H1 (cell line): ENCODE data around the gene GPA33. TPM values are rescaled to one million over a fixed set of nuclear protein-coding genes. Genes with fewer than 3 reads are reported as not detected.

Experiments used
- CTCF ChIA-PET: fragments of 300-600 bp; sonication (Branson Sonifier 250); formaldehyde crosslinking; loops from one replicate; lab custom pipeline; 2021; ENCODE audit not compliant: partially characterized antibody; lab: Charles Lee
- POLR2A ChIA-PET: fragments of 300-600 bp; sonication (Branson Sonifier 250); formaldehyde crosslinking; loops from one replicate; lab custom pipeline; 2021; ENCODE audit warnings: inconsistent platforms; ENCODE audit not compliant: partially characterized antibody; lab: Charles Lee
- DNase-seq, 2 experiments: peaks; one replicate each; pipeline versions ENCODE4 v3.0.0 to v3.0.0-alpha.2; 2010 to 2022; ENCODE audit warnings: low spot score in 2 of 2, low read depth in 1 of 2, mixed read lengths in 1 of 2
- FAIRE-seq: peaks from 2 replicates; lab custom pipeline; 2011; peaks lifted over from hg19 to GRCh38; lab: Jason Lieb, UNC
- H2AFZ ChIP-seq: 2 replicates; pipeline ENCODE4 v1.8.1; 2012; ENCODE audit warnings: low read length, inconsistent platforms
- H2AK5ac ChIP-seq: 2 replicates; pipeline ENCODE4 v1.6.1; 2013; ENCODE audit warnings: low read depth, low read length
- H2BK120ac ChIP-seq: replicated peaks from 2 replicates; pipeline ENCODE3; 2013; ENCODE audit warnings: low read depth, low read length, inconsistent platforms
- H2BK12ac ChIP-seq: 2 replicates; pipeline ENCODE4 v1.6.1; 2013; ENCODE audit warnings: low read depth, low read length
- H2BK15ac ChIP-seq: 2 replicates; pipeline ENCODE4 v1.6.1; 2013; ENCODE audit warnings: low read length
- H2BK20ac ChIP-seq: 2 replicates; pipeline ENCODE4 v1.6.1; 2013; ENCODE audit warnings: low read length
- H2BK5ac ChIP-seq: 2 replicates; pipeline ENCODE4 v1.6.1; 2013; ENCODE audit warnings: low read depth, low read length
- H3K14ac ChIP-seq: 2 replicates; pipeline ENCODE4 v1.6.1; 2013; ENCODE audit warnings: inconsistent platforms; ENCODE audit not compliant: insufficient read length
- H3K18ac ChIP-seq: 2 replicates; pipeline ENCODE4 v1.6.1; 2013; ENCODE audit warnings: low read length; ENCODE audit errors: extremely low read depth
- H3K23ac ChIP-seq: 2 replicates; pipeline ENCODE4 v1.6.1; 2013; ENCODE audit warnings: inconsistent platforms; ENCODE audit not compliant: insufficient read length
- H3K23me2 ChIP-seq: 2 replicates; pipeline ENCODE4 v1.6.1; 2013; ENCODE audit warnings: low read depth, low read length
- H3K27ac ChIP-seq: 2 replicates; pipeline ENCODE4 v1.6.1; 2011; ENCODE audit warnings: low read depth, low read length, inconsistent platforms
- H3K27me3 ChIP-seq, 4 experiments: replicated peaks in 1 of 4; 1 replicate in 1 of 4; 2 replicates in 3 of 4; pipeline versions ENCODE4 v1.6.1 to v1.8.1; 2011 to 2013; ENCODE audit warnings: low read length in 3 of 4, mild to moderate bottlenecking in 3 of 4, inconsistent platforms in 2 of 4, mixed read lengths in 2 of 4, moderate library complexity in 1 of 4; ENCODE audit not compliant: control insufficient read depth in 3 of 4, insufficient read depth in 3 of 4; ENCODE audit errors: extremely low read depth in 1 of 4
- H3K36me3 ChIP-seq, 4 experiments: 2 replicates each; pipeline versions ENCODE4 v1.6.1 to v1.8.1; 2011 to 2013; ENCODE audit warnings: mild to moderate bottlenecking in 4 of 4, low read length in 3 of 4, moderate library complexity in 2 of 4, control low read depth in 1 of 4, inconsistent platforms in 1 of 4; ENCODE audit not compliant: insufficient read depth in 4 of 4, control insufficient read depth in 2 of 4
- H3K4ac ChIP-seq: replicated peaks from 2 replicates; pipeline ENCODE3; 2013; ENCODE audit warnings: low read length, low read depth, mixed read lengths, inconsistent platforms; ENCODE audit not compliant: insufficient read length
- H3K4me1 ChIP-seq, 4 experiments: replicated peaks in 1 of 4; 1 replicate in 1 of 4; 2 replicates in 3 of 4; pipeline versions ENCODE4 v1.6.1 to v1.8.1; 2011 to 2013; ENCODE audit warnings: low read length in 3 of 4, inconsistent platforms in 2 of 4, mixed read lengths in 1 of 4; ENCODE audit not compliant: insufficient read depth in 4 of 4, control insufficient read depth in 3 of 4
- H3K4me2 ChIP-seq, 2 experiments: 2 replicates each; pipeline versions ENCODE4 v1.6.1 to v1.8.1; 2011 to 2013; ENCODE audit warnings: low read depth in 2 of 2, low read length in 2 of 2, control low read depth in 1 of 2, inconsistent platforms in 1 of 2, mild to moderate bottlenecking in 1 of 2; ENCODE audit not compliant: insufficient read depth in 1 of 2
- H3K4me3 ChIP-seq, 4 experiments: fragments of 200-600, 300-600 bp in 1 of 4; sonication (generic), shearing (Covaris generic), sonication (Bioruptor Twin) in 1 of 4; 2 replicates each; pipeline versions ENCODE4 v1.5.1 to v1.8.1; 2011 to 2016; ENCODE audit warnings: low read length in 4 of 4, low read depth in 3 of 4, control low read depth in 2 of 4, inconsistent platforms in 2 of 4, mild to moderate bottlenecking in 2 of 4, mixed read lengths in 1 of 4, moderate library complexity in 1 of 4; ENCODE audit not compliant: insufficient read depth in 2 of 4; ENCODE audit errors: extremely low read depth in 1 of 4
- H3K56ac ChIP-seq: replicated peaks from 2 replicates; pipeline ENCODE3; 2013; ENCODE audit warnings: low read depth, mild to moderate bottlenecking, mixed read lengths, low read length, inconsistent platforms; ENCODE audit not compliant: insufficient read length
- H3K79me1 ChIP-seq: 2 replicates; pipeline ENCODE4 v1.6.1; 2013; ENCODE audit warnings: low read depth, low read length, control low read depth
- H3K79me2 ChIP-seq, 2 experiments: 2 replicates each; pipeline versions ENCODE4 v1.6.1 to v1.8.1; 2012 to 2013; ENCODE audit warnings: low read length in 2 of 2, mild to moderate bottlenecking in 2 of 2, inconsistent platforms in 1 of 2; ENCODE audit not compliant: insufficient read depth in 2 of 2, control insufficient read depth in 1 of 2
- H3K9ac ChIP-seq, 4 experiments: replicated peaks in 1 of 4; 1 replicate in 1 of 4; 2 replicates in 3 of 4; pipeline versions ENCODE4 v1.6.1 to v1.8.1; 2011 to 2013; ENCODE audit warnings: low read depth in 3 of 4, low read length in 3 of 4, control low read depth in 2 of 4, mild to moderate bottlenecking in 2 of 4, moderate library complexity in 2 of 4, inconsistent platforms in 1 of 4; ENCODE audit errors: extremely low read depth in 1 of 4
- H3K9me3 ChIP-seq, 2 experiments: 2 replicates each; pipeline versions ENCODE4 v1.6.1 to v1.8.1; 2012 to 2013; ENCODE audit warnings: mild to moderate bottlenecking in 2 of 2, moderate library complexity in 2 of 2, control low read depth in 1 of 2, inconsistent platforms in 1 of 2, low read depth in 1 of 2, low read length in 1 of 2, mixed read lengths in 1 of 2; ENCODE audit not compliant: insufficient read depth in 2 of 2
- H4K20me1 ChIP-seq, 2 experiments: replicated peaks in 1 of 2; 2 replicates each; pipeline versions ENCODE3 to v1.8.1; 2011 to 2013; ENCODE audit warnings: inconsistent platforms in 2 of 2, low read length in 2 of 2, mild to moderate bottlenecking in 1 of 2; ENCODE audit not compliant: insufficient read depth in 2 of 2, control insufficient read depth in 1 of 2
- H4K5ac ChIP-seq: 2 replicates; pipeline ENCODE4 v1.6.1; 2013; ENCODE audit warnings: low read length, low read depth, mixed read lengths, inconsistent platforms; ENCODE audit not compliant: insufficient read length
- H4K8ac ChIP-seq: 2 replicates; pipeline ENCODE4 v1.8.0; 2013; ENCODE audit warnings: mild to moderate bottlenecking, moderate library complexity, low read length, inconsistent platforms; ENCODE audit not compliant: insufficient read depth; ENCODE audit errors: extremely low read depth
- H4K91ac ChIP-seq: replicated peaks from 2 replicates; pipeline ENCODE3; 2013; ENCODE audit warnings: low read length, mixed read lengths, inconsistent platforms; ENCODE audit not compliant: insufficient read length
- SIN3A ChIP-seq, 2 experiments: IDR thresholded peaks in 1 of 2; conservative IDR thresholded peaks in 1 of 2; 2 replicates each; pipeline ENCODE4 v1.6.1; 2011 to 2012; ENCODE audit warnings: low read length in 2 of 2, improper control_type of control experiment in 1 of 2, low read depth in 1 of 2, mild to moderate bottlenecking in 1 of 2
- WGBS, 2 experiments: shearing (Covaris generic) in 1 of 2; methylation state at CpG; one replicate each; pipeline versions ENCODE4 v1.1.6 to v1.1.7; 2013 to 2015; ENCODE audit warnings: low lambda C conversion rate in 2 of 2, mixed read lengths in 2 of 2, inconsistent platforms in 1 of 2, low coverage in 1 of 2, missing lambda C conversion rate in 1 of 2; ENCODE audit not compliant: insufficient replicate concordance in 2 of 2, insufficient coverage in 1 of 2, insufficient read length in 1 of 2; ENCODE audit errors: extremely low coverage in 1 of 2, missing lambda C conversion rate in 1 of 2; 5-methylcytosine and 5-hydroxymethylcytosine counted together
- polyA plus RNA-seq, 7 experiments: library from polyadenylated mRNA; depleted of rRNA in 3 of 7; stranded (reverse) in 5 of 7; unstranded in 2 of 7; fragments of >200 nt in 5 of 7; fragments of 200-250 nt in 2 of 7; gene quantifications; 1 replicate in 5 of 7; 2 replicates in 1 of 7; 4 replicates in 1 of 7; pipeline versions ENCODE4 v1.2.1 to v1.2.3, GENCODE V29; 2011 to 2013; ENCODE audit warnings: missing spikeins in 2 of 7, mixed read lengths in 2 of 7
- total RNA-seq: library from RNA; stranded (reverse); fragmentation: NEBNext Ultra II Directional; extraction: Animal tissue kit (Norgen Biotek cat#: 25700); gene quantifications from 2 replicates; pipeline ENCODE4 v1.2.1, GENCODE V29; 2021

The GPA33 gene
- total and polyA plus RNA-seq, 2 of the 8 experiments (the other 6 are each of a cell fraction or from before 2014, with no cell fraction given): 0.19 to 0.67 TPM

GRCh38 chr1:167067904-167068303 lies 22.3 kb downstream of the GPA33 start:
- CTCF ChIA-PET: interaction anchor here (0.7 kb wide), 1 partner anchor 469 kb away, joined by 3 read pairs; no protein-coding TSS in a partner anchor
- no peak for TF ChIP-seq SIN3A (conservative IDR thresholded peaks at IDR 0.05 in 1 of 2, IDR thresholded peaks at IDR 0.05 in 1 of 2; ENCODE audit: low read depth in 1 of 2, low read length in 2 of 2)
- no peak for FAIRE-seq

More at GRCh38 chr1:167067904-167068303, 22.3 kb downstream of the GPA33 start:
- Histone ChIP-seq H4K91ac (no peak overlapping the region), H3K4me1 (peaks cover 0 to 2% (median 0%) of the 10 kb centered on the region in 4 experiments; a peak in 1 of 7 replicates), H3K4me3 (no peak overlapping the region), H3K23me2 (no peaks in the 10 kb centered on the region), H4K20me1 (no peaks in the 10 kb centered on the region), H2BK12ac (no peak overlapping the region), H3K56ac (no peak overlapping the region), H3K4me2 (no peak overlapping the region), H3K36me3 (no peaks in the 10 kb centered on the region), H3K14ac (no peak overlapping the region), H2BK5ac (no peak overlapping the region), H3K23ac (no peak overlapping the region), H3K27me3 (no peaks in the 10 kb centered on the region), H2BK20ac (no peak overlapping the region), H2BK15ac (no peak overlapping the region), H4K8ac (no peak overlapping the region), H2AK5ac (no peak overlapping the region), H3K9me3 (no peaks in the 10 kb centered on the region), H3K79me1 (no peaks in the 10 kb centered on the region), H3K79me2 (no peaks in the 10 kb centered on the region), H2AFZ (no peak overlapping the region), H3K9ac (no peak overlapping the region), H2BK120ac (no peak overlapping the region), H3K18ac (no peak overlapping the region), H4K5ac (no peak overlapping the region), H3K27ac (no peak overlapping the region), H3K4ac (no peak overlapping the region)
- POLR2A ChIA-PET: no interaction called here
- no peak for DNase-seq
- WGBS, 2 experiments: 84% methylated on average over 3 of the region's 3 CpGs; no CpG with 5 or more reads in 1 of the 2 experiments
